Panc1 (cell line): Measurements from ENCODE around the gene SKI. TPM values are rescaled to one million over a fixed set of nuclear protein-coding genes. Genes with fewer than 3 reads are reported as not detected.

Source experiments
- ATAC-seq: fragments of 200-7000 bp; cut with Tn5 transposase; 2 replicates; pipeline ENCODE4 v1.9.1; 2020; ENCODE audit warnings: mild to moderate bottlenecking, moderate library complexity
- BruUV-seq: library from RNA; stranded (reverse); fragments of 400-500 nt; replicated peaks from 2 replicates; lab custom pipeline; 2021; lab: Mats Ljungman, UMichigan
- CTCF ChIA-PET: fragments of 300-600 bp; sonication (Branson Sonifier 250); formaldehyde crosslinking; loops from one replicate; lab custom pipeline; 2022; ENCODE audit warnings: antibody characterized with exemption; lab: Charles Lee
- POLR2A ChIA-PET: fragments of 300-600 bp; sonication (Branson Sonifier 250); formaldehyde crosslinking; loops from one replicate; lab custom pipeline; 2022; ENCODE audit warnings: antibody characterized with exemption; lab: Charles Lee
- DNase-seq: peaks from one replicate; pipeline ENCODE4 v3.0.0-alpha.2; 2010; ENCODE audit warnings: low read depth, low spot score
- H3K27ac ChIP-seq: 2 replicates; pipeline ENCODE4 v1.5.1; 2011; ENCODE audit warnings: mild to moderate bottlenecking, low read length, inconsistent platforms
- H3K27me3 ChIP-seq: fragments of 200-500 bp; sonication (Bioruptor generic); 2 replicates; pipeline ENCODE4 v1.6.0; 2014; ENCODE audit warnings: low read length, inconsistent platforms; ENCODE audit not compliant: control insufficient read depth, insufficient read depth
- H3K36me3 ChIP-seq: fragments of 200-500 bp; sonication (Bioruptor generic); 2 replicates; pipeline ENCODE4 v1.5.1; 2014; ENCODE audit warnings: inconsistent platforms, mild to moderate bottlenecking, low read length, moderate library complexity; ENCODE audit not compliant: control insufficient read depth, insufficient read depth
- H3K4me1 ChIP-seq: 2 replicates; pipeline ENCODE4 v1.5.1; 2011; ENCODE audit warnings: inconsistent platforms, mild to moderate bottlenecking, low read length, moderate library complexity; ENCODE audit not compliant: control insufficient read depth, insufficient read depth
- H3K4me3 ChIP-seq, 2 experiments: 2 replicates each; pipeline ENCODE4 v1.5.1; 2011 to 2012; ENCODE audit warnings: low read depth in 2 of 2, low read length in 2 of 2, mild to moderate bottlenecking in 2 of 2, inconsistent platforms in 1 of 2, moderate library complexity in 1 of 2
- H3K9me3 ChIP-seq: fragments of 200-500 bp; sonication (Bioruptor generic); 2 replicates; pipeline ENCODE4 v1.5.1; 2014; ENCODE audit warnings: low read depth, mild to moderate bottlenecking, inconsistent platforms, low read length, moderate library complexity; ENCODE audit not compliant: control insufficient read depth, insufficient read depth
- CTCF ChIP-seq: fragments of 450-650 bp; IDR thresholded peaks from 2 replicates; pipeline ENCODE4 v1.5.1; 2017; ENCODE audit warnings: mild to moderate bottlenecking
- POLR2AphosphoS5 ChIP-seq: IDR thresholded peaks from 2 replicates; pipeline ENCODE4 v1.6.1; 2012; ENCODE audit warnings: mild to moderate bottlenecking, low read depth, low read length, moderate library complexity
- REST ChIP-seq, 2 experiments: IDR thresholded peaks; 2 replicates each; pipeline ENCODE4 v1.6.1; 2011 to 2012; ENCODE audit warnings: low read depth in 2 of 2, control low read depth in 1 of 2, low read length in 1 of 2, mild to moderate bottlenecking in 1 of 2, moderate library complexity in 1 of 2; ENCODE audit not compliant: insufficient read depth in 1 of 2
- SIN3A ChIP-seq: IDR thresholded peaks from 2 replicates; pipeline ENCODE4 v1.6.1; 2012; ENCODE audit warnings: low read depth, mild to moderate bottlenecking, low read length, moderate library complexity, borderline replicate concordance; ENCODE audit not compliant: insufficient read depth
- TCF7L2 ChIP-seq: IDR thresholded peaks from 2 replicates; pipeline ENCODE4 v1.6.1; 2011; ENCODE audit warnings: mild to moderate bottlenecking, low read depth, low read length, inconsistent platforms
- in situ Hi-C: cut with HindIII; loops from 2 replicates; pipeline ENCODE4 v1.10.0; 2016; ENCODE audit warnings: low sequenced_read_pairs, low pct_unique_long_range_greater_than_20kb
- intact Hi-C: fragments of 100-400 bp; cut with micrococcal nuclease; formaldehyde crosslinking; loops from one replicate; pipeline ENCODE4 v1.10.0; 2022; ENCODE audit not compliant: unreplicated experiment
- total RNA-seq: library from RNA; stranded (reverse); gene quantifications from one replicate; pipeline ENCODE4 v1.2.1, GENCODE V29; 2021; ENCODE audit not compliant: unreplicated experiment

Gene SKI
- total RNA-seq, 1 experiment from 2014 or later = 63.2 TPM

- DNase-seq (no peak), ATAC-seq (no peak)
- CTCF ChIA-PET = no interaction called here
- no TSS peak for BruUV-seq
- Histone ChIP-seq H3K27me3 (no peaks in the 10 kb centered on the region), H3K9me3 (no peaks in the 10 kb centered on the region), H3K36me3 (no peaks in the 10 kb centered on the region), H3K27ac (no peak overlapping the region), H3K4me1 (peaks cover 18% of the 10 kb centered on the region), H3K4me3 (no peak overlapping the region)
- no peak for TF ChIP-seq POLR2AphosphoS5
- no peak for TF ChIP-seq TCF7L2
- intact Hi-C loops = no loop called here
- POLR2A ChIA-PET = no interaction called here
- in situ Hi-C loops = no loop called here
Measured at GRCh38 chr1:2292725-2293450, 64.8 kb downstream of the SKI start.

GRCh38 chr1:2294033-2294724 lies 66.1 kb downstream of the SKI start:
- H3K27me3 ChIP-seq = no peaks in the 10 kb centered on the region
- H3K27ac ChIP-seq = no peak overlapping the region
- H3K4me3 ChIP-seq = no peak overlapping the region
- POLR2A ChIA-PET = interaction anchor here (0.6 kb wide), 1 partner anchor 16 kb away, joined by 3 read pairs; no protein-coding TSS in a partner anchor
- no peak for TF ChIP-seq REST (IDR thresholded peaks at IDR 0.05; ENCODE audit: insufficient read depth in 1 of 2, low read depth in 2 of 2, low read length in 1 of 2)
- TF ChIP-seq SIN3A = no peak
- no peak for TF ChIP-seq CTCF
- no peak for TF ChIP-seq TCF7L2
- no peak for TF ChIP-seq POLR2AphosphoS5
- CTCF ChIA-PET = no interaction called here
- in situ Hi-C loops = no loop called here
- DNase-seq = no peak
- H3K4me1 ChIP-seq = peaks cover 11% of the 10 kb centered on the region
- BruUV-seq = no TSS peak
- no peaks in the 10 kb centered on the region for H3K36me3 ChIP-seq
- intact Hi-C loops = no loop called here
- no peaks in the 10 kb centered on the region for H3K9me3 ChIP-seq
- ATAC-seq = no peak
